ENCODE data around the gene PDZD7. TPM values are rescaled to one million over a fixed set of nuclear protein-coding genes. Genes with fewer than 3 reads are reported as not detected.

PDZD7 gene
- total and polyA plus RNA-seq, 10 donors = 0.17 to 2.3 (median 1.1) TPM

GRCh38 chr10:100963826-100964225 is 67.1 kb downstream of the PDZD7 start:
- TF ChIP-seq CTCF (IDR thresholded peaks at IDR 0.05 in 8 of 11, conservative IDR thresholded peaks at IDR 0.05 in 3 of 11) (no peak), POLR2A (IDR thresholded peaks at IDR 0.05) (no peak), POLR2AphosphoS5 (IDR thresholded peaks at IDR 0.05) (no peak)
- no peaks in the 10 kb centered on the region for H3K9me3 ChIP-seq
- DNase-seq = no peak
- peaks cover 2 to 22% (median 6%) of the 10 kb centered on the region in 6 donors for H3K4me1 ChIP-seq
- intact Hi-C loops (cut with DNase I; ENCODE audit: low total_unique reads) = no loop called here
- peaks cover 0 to 5% (median 0%) of the 10 kb centered on the region in 7 donors for H3K27me3 ChIP-seq (replicated peaks in 1 of 7)
- no peak overlapping the region for H3K4me3 ChIP-seq
- 95 to 100% (median 97%) methylated on average over 1 of the region's 1 CpG for WGBS, 5 donors
- H3K27ac ChIP-seq = no peak overlapping the region
- H3K36me3 ChIP-seq = peaks cover 3 to 84% (median 48%) of the 10 kb centered on the region in 6 donors

- peaks cover 6 to 97% (median 61%) of the 10 kb centered on the region in 6 donors for H3K36me3 ChIP-seq
- H3K9me3 ChIP-seq = no peaks in the 10 kb centered on the region
- no peak for DNase-seq
- no peak for TF ChIP-seq POLR2AphosphoS5 (IDR thresholded peaks at IDR 0.05)
- no peak for TF ChIP-seq CTCF (IDR thresholded peaks at IDR 0.05 in 8 of 11, conservative IDR thresholded peaks at IDR 0.05 in 3 of 11)
- TF ChIP-seq POLR2A (IDR thresholded peaks at IDR 0.05) = no peak
- intact Hi-C loops (cut with DNase I; ENCODE audit: low total_unique reads) = no loop called here
- H3K27ac ChIP-seq = no peak overlapping the region
- no peaks in the 10 kb centered on the region for H3K27me3 ChIP-seq (replicated peaks in 1 of 7)
- H3K4me1 ChIP-seq = peaks cover 0 to 14% (median 0%) of the 10 kb centered on the region in 6 donors
- WGBS, 5 donors = 76 to 87% (median 82%) methylated on average over 4 of the region's 4 CpGs
- no peak overlapping the region for H3K4me3 ChIP-seq
Measured at GRCh38 chr10:100962351-100963080, 68.4 kb downstream of the PDZD7 start.

- no peak for DNase-seq
- Histone ChIP-seq H3K4me3 (no peak overlapping the region), H3K9me3 (no peaks in the 10 kb centered on the region), H3K36me3 (peaks cover 6 to 100% (median 76%) of the 10 kb centered on the region in 6 donors), H3K27me3 (replicated peaks in 1 of 7) (no peaks in the 10 kb centered on the region), H3K27ac (no peak overlapping the region), H3K4me1 (peaks cover 0 to 14% (median 0%) of the 10 kb centered on the region in 6 donors)
- intact Hi-C loops (cut with DNase I; ENCODE audit: low total_unique reads) = no loop called here
- no peak for TF ChIP-seq CTCF (IDR thresholded peaks at IDR 0.05 in 8 of 11, conservative IDR thresholded peaks at IDR 0.05 in 3 of 11)
- TF ChIP-seq POLR2AphosphoS5 (IDR thresholded peaks at IDR 0.05) = no peak
- no peak for TF ChIP-seq POLR2A (IDR thresholded peaks at IDR 0.05)
Measured at GRCh38 chr10:100960251-100960650, 70.7 kb downstream of the PDZD7 start.

Small RNA genes within 50 kb of the gene (microRNA-seq; reads per million reads assigned to microRNA genes)
- 0 reads per million in 3 donors for gene MIR608

Small RNA genes within 50 kb of the gene (small RNA-seq; reads per million reads assigned to genes)
- 0 reads per million in 4 donors for gene MIR608

Other genes with a start within 250 kb of the PDZD7 start
- gene SLF2, start 118.2 kb downstream of the PDZD7 start, total RNA-seq = 10 to 100 TPM; 33.5 to 90.9 (median 66.5) TPM
- gene SLF2, start 118.2 kb downstream of the PDZD7 start, polyA plus RNA-seq = 10 to 100 TPM; 11.5 to 16.9 (median 14.5) TPM
- 1 to 10 TPM in 5 of 7 donors, under 1 TPM in 2; 0.46 to 2.8 (median 1.1) TPM for gene SEMA4G, start 61.6 kb downstream of the PDZD7 start, total RNA-seq
- gene SEMA4G, start 61.6 kb downstream of the PDZD7 start, polyA plus RNA-seq = under 1 TPM; 0.52 to 0.83 (median 0.74) TPM
- gene MRPL43, start 43.6 kb downstream of the PDZD7 start, total RNA-seq = 10 to 100 TPM; 38.3 to 55.9 (median 48.4) TPM
- 10 to 100 TPM; 70.4 to 92.4 (median 79.1) TPM for gene MRPL43, start 43.6 kb downstream of the PDZD7 start, polyA plus RNA-seq
- 1 to 10 TPM; 5.6 to 9.4 (median 8.5) TPM for gene TWNK, start 43.6 kb downstream of the PDZD7 start, total RNA-seq
- 1 to 10 TPM; 7.4 to 9.9 (median 7.9) TPM for gene TWNK, start 43.6 kb downstream of the PDZD7 start, polyA plus RNA-seq
- gene LZTS2, start 31.3 kb downstream of the PDZD7 start, total RNA-seq = 10 to 100 TPM; 40.9 to 76.6 (median 56.9) TPM
- 10 to 100 TPM; 21.8 to 55.3 (median 25.9) TPM for gene LZTS2, start 31.3 kb downstream of the PDZD7 start, polyA plus RNA-seq
- gene SFXN3, start 105 bp upstream of the PDZD7 start, total RNA-seq = 10 to 100 TPM; 35.6 to 70.0 (median 44.3) TPM
- gene SFXN3, start 105 bp upstream of the PDZD7 start, polyA plus RNA-seq = 10 to 100 TPM in 2 of 3 donors, 1 to 10 TPM in 1; 7.9 to 16.6 (median 10.8) TPM
- 10 to 100 TPM; 15.1 to 67.3 (median 57.3) TPM for gene KAZALD1, start 30.9 kb upstream of the PDZD7 start, total RNA-seq
- gene KAZALD1, start 30.9 kb upstream of the PDZD7 start, polyA plus RNA-seq = 10 to 100 TPM; 11.6 to 32.5 (median 15.5) TPM
- 10 to 100 TPM; 21.0 to 91.5 (median 35.0) TPM for gene TLX1, start 100.2 kb upstream of the PDZD7 start, total RNA-seq
- 10 to 100 TPM in 1 of 3 donors, 1 to 10 TPM in 2; 5.7 to 11.7 (median 7.5) TPM for gene TLX1, start 100.2 kb upstream of the PDZD7 start, polyA plus RNA-seq
- gene LBX1, start 198.3 kb upstream of the PDZD7 start, total RNA-seq = not detected
- gene LBX1, start 198.3 kb upstream of the PDZD7 start, polyA plus RNA-seq = not detected

Data from spleen (tissue), 11 donors.